Suprapubic skin (tissue), 3 donors: ENCODE results near the gene SIPA1L3.

Experiments
- POLR2A ChIP-seq, 2 donors: fragments of 450-650 bp; IDR thresholded peaks; one replicate each; pipeline ENCODE4 v1.6.1; 2017; ENCODE audit warnings: antibody characterized with exemption in 2 of 2, mild to moderate bottlenecking in 2 of 2, moderate library complexity in 2 of 2
- TF ChIP-seq, protein P1 (sequence below), 2 donors: fragments of 200-600 bp in 1 of 2; fragments of 450-650 bp in 1 of 2; sonication (generic) in 1 of 2; IDR thresholded peaks; one replicate each; pipeline ENCODE4 v1.5.1; 2016 to 2019; ENCODE audit warnings: antibody characterized with exemption in 2 of 2, mild to moderate bottlenecking in 1 of 2, moderate library complexity in 1 of 2

GRCh38 chr19:38055655-38056521 lies 148.9 kb downstream of the SIPA1L3 start:
- TF ChIP-seq, protein P1, sequence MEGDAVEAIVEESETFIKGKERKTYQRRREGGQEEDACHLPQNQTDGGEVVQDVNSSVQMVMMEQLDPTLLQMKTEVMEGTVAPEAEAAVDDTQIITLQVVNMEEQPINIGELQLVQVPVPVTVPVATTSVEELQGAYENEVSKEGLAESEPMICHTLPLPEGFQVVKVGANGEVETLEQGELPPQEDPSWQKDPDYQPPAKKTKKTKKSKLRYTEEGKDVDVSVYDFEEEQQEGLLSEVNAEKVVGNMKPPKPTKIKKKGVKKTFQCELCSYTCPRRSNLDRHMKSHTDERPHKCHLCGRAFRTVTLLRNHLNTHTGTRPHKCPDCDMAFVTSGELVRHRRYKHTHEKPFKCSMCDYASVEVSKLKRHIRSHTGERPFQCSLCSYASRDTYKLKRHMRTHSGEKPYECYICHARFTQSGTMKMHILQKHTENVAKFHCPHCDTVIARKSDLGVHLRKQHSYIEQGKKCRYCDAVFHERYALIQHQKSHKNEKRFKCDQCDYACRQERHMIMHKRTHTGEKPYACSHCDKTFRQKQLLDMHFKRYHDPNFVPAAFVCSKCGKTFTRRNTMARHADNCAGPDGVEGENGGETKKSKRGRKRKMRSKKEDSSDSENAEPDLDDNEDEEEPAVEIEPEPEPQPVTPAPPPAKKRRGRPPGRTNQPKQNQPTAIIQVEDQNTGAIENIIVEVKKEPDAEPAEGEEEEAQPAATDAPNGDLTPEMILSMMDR (IDR thresholded peaks at IDR 0.05), result no peak
- no peak for TF ChIP-seq POLR2A (IDR thresholded peaks at IDR 0.05)
